K562 (cell line): ENCODE data around the gene COX6A1. TPM values are rescaled to one million over a fixed set of nuclear protein-coding genes. Genes with fewer than 3 reads are reported as not detected.
A peak's percentile ranks its signal among the peaks of the same experiment; 100 is the strongest.

Experiments used
- CHD7 ChIP-seq: fragments of 200-600 bp; sonication (generic); IDR thresholded peaks from one replicate; pipeline ENCODE4 v1.6.1; 2012; ENCODE audit warnings: mild to moderate bottlenecking, low read depth, low read length, inconsistent platforms
- ELK3 ChIP-seq: fragments of 450-650 bp; formaldehyde crosslinking; IDR thresholded peaks from 2 replicates; pipeline ENCODE4 v1.4.0; 2020; ENCODE audit warnings: mild to moderate bottlenecking
- GTF2E2 ChIP-seq: fragments of 200-800 bp; sonication (Bioruptor generic); IDR thresholded peaks from 2 replicates; pipeline ENCODE4 v1.6.1; 2016; ENCODE audit warnings: missing genetic modification characterization, missing compliant biosample characterization
- MAZ ChIP-seq, 2 experiments: fragments of 450-650 bp in 1 of 2; sonication (generic) in 1 of 2; formaldehyde crosslinking; IDR thresholded peaks in 1 of 2; conservative IDR thresholded peaks in 1 of 2; 2 replicates each; pipeline versions ENCODE4 v1.4.0 to v1.5.0; 2020; ENCODE audit warnings: mild to moderate bottlenecking in 1 of 2, missing genetic modification reagents in 1 of 2
- PCBP2 ChIP-seq: fragments of 200-400 bp; formaldehyde crosslinking; IDR thresholded peaks from 2 replicates; pipeline ENCODE4 v1.6.1; 2018; ENCODE audit warnings: low read length, low read depth, mild to moderate bottlenecking, moderate library complexity; ENCODE audit not compliant: poor library complexity, severe bottlenecking
- POLR3G ChIP-seq: IDR thresholded peaks from 2 replicates; pipeline ENCODE4 v1.6.1; 2011; ENCODE audit not compliant: insufficient read length, insufficient replicate concordance; ENCODE audit errors: extremely low read depth
- ZBTB33 ChIP-seq: sonication (generic); formaldehyde crosslinking; IDR thresholded peaks from 2 replicates; pipeline ENCODE4 v1.8.1; 2023; ENCODE audit warnings: mild to moderate bottlenecking, missing genetic modification reagents
- ZNF143 ChIP-seq: sonication (generic); formaldehyde crosslinking; IDR thresholded peaks from 2 replicates; pipeline ENCODE4 v1.9.0; 2022; ENCODE audit warnings: mild to moderate bottlenecking, missing genetic modification reagents
- polyA plus RNA-seq, 8 experiments: library from polyadenylated mRNA; depleted of rRNA in 4 of 8; stranded (reverse) in 5 of 8; unstranded in 3 of 8; fragments of >200 nt; fragmentation: Nextera tagmentation in 2 of 8; fragmentation: Illumina TruSeq in 1 of 8; extraction: Ambion mirVana in 2 of 8; extraction: Trizol in 1 of 8; gene quantifications; 2 replicates each; pipeline versions ENCODE4 v1.2.1 to v1.2.3, GENCODE V29; 2011 to 2014; ENCODE audit warnings: inconsistent platforms in 1 of 8, missing spikeins in 1 of 8
- total RNA-seq, 7 experiments: library from RNA; depleted of rRNA in 6 of 7; stranded (reverse); fragments of >200 nt in 6 of 7; fragmentation: Illumina TruSeq in 2 of 7; extraction: Trizol in 2 of 7; gene quantifications; 2 replicates each; pipeline versions ENCODE4 v1.2.1 to v1.2.3, GENCODE V29; 2011 to 2021; ENCODE audit warnings: low replicate concordance in 1 of 7

COX6A1 gene
- total and polyA plus RNA-seq, 9 of the 15 experiments (the other 6 are each of a cell fraction or from before 2014, with no cell fraction given) = 414 to 4,142 (median 931) TPM

GRCh38 chr12:120469450-120470149 is 31.7 kb downstream of the COX6A1 start, which contains the start of gene SRSF9 (continued):
- TF ChIP-seq ELK3 (CRISPR knock-in tag) (no peak), ZBTB33 (CRISPR knock-in tag) (peak; percentile 68), MAZ (CRISPR knock-in tag; conservative IDR thresholded peaks at IDR 0.05 in 1 of 2, IDR thresholded peaks at IDR 0.05 in 1 of 2) (peak in 1 of 2 experiments; percentile 87; a peak in 3 of 4 replicates), POLR3G (no peak), GTF2E2 (tag) (no peak), ZNF143 (CRISPR knock-in tag) (peak; percentile 84), CHD7 (no peak), PCBP2 (no peak)
